GM18870 (cell line): ENCODE results near the gene NOL7.
A peak's percentile ranks its signal among the peaks of the same experiment; 100 is the strongest.

Source experiments
- ATAC-seq: cut with Tn5 transposase; IDR thresholded peaks from one replicate; pipeline ENCODE4 v1.9.1; 2021; ENCODE audit warnings: moderate library complexity; ENCODE audit not compliant: unreplicated experiment

NOL7 gene

GRCh38 chr6:13649393-13649792 is 34.3 kb downstream of the NOL7 start:
- ATAC-seq: no peak

GRCh38 chr6:13653296-13653695 is 38.2 kb downstream of the NOL7 start:
- ATAC-seq: no peak

GRCh38 chr6:13654496-13654895 is 39.4 kb downstream of the NOL7 start:
- ATAC-seq: no peak

- no peak for ATAC-seq
These were observed 40.6 kb downstream of the NOL7 start for GRCh38 chr6:13655700-13656099.

GRCh38 chr6:13660273-13660672 is 45.1 kb downstream of the NOL7 start:
- ATAC-seq: no peak

GRCh38 chr6:13660893-13661292 is 45.8 kb downstream of the NOL7 start:
- no peak for ATAC-seq

GRCh38 chr6:13661647-13662046 is 46.5 kb downstream of the NOL7 start:
- no peak for ATAC-seq

- ATAC-seq: no peak
These were observed 47.7 kb downstream of the NOL7 start for GRCh38 chr6:13662651-13663334.

GRCh38 chr6:13663986-13664385 is 48.9 kb downstream of the NOL7 start:
- ATAC-seq: no peak

- ATAC-seq: no peak
These were observed 49.7 kb downstream of the NOL7 start for GRCh38 chr6:13664703-13665352.

- no peak for ATAC-seq
These were observed 51.3 kb downstream of the NOL7 start for GRCh38 chr6:13666194-13667105.

- ATAC-seq: no peak
These were observed 52.5 kb downstream of the NOL7 start for GRCh38 chr6:13667655-13668054.

- ATAC-seq: peak; percentile 76
These were observed 53.3 kb downstream of the NOL7 start for GRCh38 chr6:13668291-13668928.

- no peak for ATAC-seq
These were observed 54.3 kb downstream of the NOL7 start for GRCh38 chr6:13669476-13669875.
